ENCODE measurements around the gene TACR1. TPM values are rescaled to one million over a fixed set of nuclear protein-coding genes. Genes with fewer than 3 reads are reported as not detected.

The TACR1 gene
- total and polyA plus RNA-seq, 2 of the 13 experiments (the other 11 are each of a cell fraction or from before 2014, with no cell fraction given) = not detected

- DNase-seq (ENCODE audit: low spot score) = peak; percentile 91
- peak overlapping the region; percentile 18 for H3K27ac ChIP-seq (ENCODE audit: extremely low read length, insufficient read depth, low read length)
- peak; percentile 99 for ATAC-seq
- H3K4me1 ChIP-seq (ENCODE audit: insufficient read depth, low read length) = peaks cover 10% of the 10 kb centered on the region
- H3K36me3 ChIP-seq (replicated peaks in 1 of 2; ENCODE audit: control insufficient read depth in 1 of 2, insufficient read depth in 2 of 2, low read length in 2 of 2) = no peaks in the 10 kb centered on the region
- no peaks in the 10 kb centered on the region for H3K79me2 ChIP-seq (ENCODE audit: insufficient read depth, low read length)
- H3K27me3 ChIP-seq (ENCODE audit: control insufficient read depth in 1 of 2, insufficient read depth in 2 of 2, low read length in 2 of 2) = no peaks in the 10 kb centered on the region
- WGBS (ENCODE audit: low lambda C conversion rate) = 17% methylated on average over 1 of the region's 1 CpG
- no peak overlapping the region for H2AFZ ChIP-seq (ENCODE audit: low read length)
- intact Hi-C loops (cut with micrococcal nuclease; ENCODE audit: unreplicated experiment) = no loop called here
- POLR2A ChIA-PET = no interaction called here
- H4K20me1 ChIP-seq (ENCODE audit: insufficient read depth, low read length) = no peaks in the 10 kb centered on the region
- H3K4me3 ChIP-seq (replicated peaks in 1 of 3; ENCODE audit: insufficient read depth in 1 of 3, low read depth in 2 of 3, low read length in 3 of 3) = no peak overlapping the region
- no peak overlapping the region for H3K9ac ChIP-seq (ENCODE audit: insufficient read depth, low read depth, low read length)
- FAIRE-seq = peak; percentile 88
- H3K9me3 ChIP-seq (ENCODE audit: low read length) = no peaks in the 10 kb centered on the region
- no TSS peak for BruUV-seq (replicated peaks)
- CTCF ChIA-PET (ENCODE audit: low intra/inter-chr PET ratio, low total read pairs) = no interaction called here
- in situ Hi-C loops (cut with HindIII; ENCODE audit: extremely low pct_ligation_motif_present, low pct_unique_long_range_greater_than_20kb) = no loop called here
- no peak overlapping the region for H3K4me2 ChIP-seq (ENCODE audit: low read depth, low read length)
- TF ChIP-seq ZNF33A (CRISPR knock-in tag; IDR thresholded peaks at IDR 0.05; ENCODE audit: borderline replicate concordance) (no peak), JUN (CRISPR knock-in tag; IDR thresholded peaks at IDR 0.05) (no peak), TEAD3 (CRISPR knock-in tag; optimal IDR thresholded peaks at IDR 0.05; ENCODE audit: borderline replicate concordance) (peak; percentile 95), SOX5 (CRISPR knock-in tag; IDR thresholded peaks at IDR 0.05; ENCODE audit: borderline replicate concordance) (peak; percentile 40; the same call in 1 of the 2 replicates), ZNF841 (CRISPR knock-in tag; IDR thresholded peaks at IDR 0.05; ENCODE audit: borderline replicate concordance) (no peak), CEBPB (IDR thresholded peaks at IDR 0.05; ENCODE audit: borderline replicate concordance, low read depth, low read length) (peak; percentile 98), ZNF816 (CRISPR knock-in tag; IDR thresholded peaks at IDR 0.05; ENCODE audit: borderline replicate concordance) (no peak), GABPA (IDR thresholded peaks at IDR 0.05; ENCODE audit: low read depth, low read length) (no peak), GABPA (CRISPR knock-in tag; IDR thresholded peaks at IDR 0.05; ENCODE audit: low read depth) (no peak), GATAD2A (CRISPR knock-in tag; IDR thresholded peaks at IDR 0.05) (peak; percentile 57; the same call in 1 of the 2 replicates), TBL1XR1 (IDR thresholded peaks at IDR 0.05; ENCODE audit: borderline replicate concordance, low read length, partially characterized antibody) (peak; percentile 73), TRIM24 (CRISPR knock-in tag; IDR thresholded peaks at IDR 0.05) (no peak), ZNF331 (CRISPR knock-in tag; IDR thresholded peaks at IDR 0.05) (0 out of 2 replicates have a peak, but pooled peaks have one; percentile 46), HNF4A (CRISPR knock-in tag; IDR thresholded peaks at IDR 0.05) (peak; percentile 38; the same call in 1 of the 2 replicates), FOXA1 (IDR thresholded peaks at IDR 0.05) (no peak), FOXA1 (CRISPR knock-in tag; IDR thresholded peaks at IDR 0.05) (peak; percentile 41; the same call in 1 of the 2 replicates), KLF16 (CRISPR knock-in tag; IDR thresholded peaks at IDR 0.05) (0 out of 4 replicates have a peak, but pooled peaks of 1 of the 2 experiments have one; percentile 25), ZNF644 (CRISPR knock-in tag; IDR thresholded peaks at IDR 0.05; ENCODE audit: low read depth) (0 out of 2 replicates have a peak, but pooled peaks have one; percentile 47), ZNF614 (CRISPR knock-in tag; IDR thresholded peaks at IDR 0.05; ENCODE audit: borderline replicate concordance) (0 out of 2 replicates have a peak, but pooled peaks have one; percentile 59), NFIC (IDR thresholded peaks at IDR 0.05; ENCODE audit: low read length) (0 out of 2 replicates have a peak, but pooled peaks have one; percentile 25), DMAP1 (CRISPR knock-in tag; IDR thresholded peaks at IDR 0.05) (0 out of 2 replicates have a peak, but pooled peaks have one; percentile 26)
- TF ChIP-seq, protein P1, sequence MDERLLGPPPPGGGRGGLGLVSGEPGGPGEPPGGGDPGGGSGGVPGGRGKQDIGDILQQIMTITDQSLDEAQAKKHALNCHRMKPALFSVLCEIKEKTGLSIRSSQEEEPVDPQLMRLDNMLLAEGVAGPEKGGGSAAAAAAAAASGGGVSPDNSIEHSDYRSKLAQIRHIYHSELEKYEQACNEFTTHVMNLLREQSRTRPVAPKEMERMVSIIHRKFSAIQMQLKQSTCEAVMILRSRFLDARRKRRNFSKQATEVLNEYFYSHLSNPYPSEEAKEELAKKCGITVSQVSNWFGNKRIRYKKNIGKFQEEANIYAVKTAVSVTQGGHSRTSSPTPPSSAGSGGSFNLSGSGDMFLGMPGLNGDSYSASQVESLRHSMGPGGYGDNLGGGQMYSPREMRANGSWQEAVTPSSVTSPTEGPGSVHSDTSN (CRISPR knock-in tag; IDR thresholded peaks at IDR 0.05) = no peak
- TF ChIP-seq, protein P2, sequence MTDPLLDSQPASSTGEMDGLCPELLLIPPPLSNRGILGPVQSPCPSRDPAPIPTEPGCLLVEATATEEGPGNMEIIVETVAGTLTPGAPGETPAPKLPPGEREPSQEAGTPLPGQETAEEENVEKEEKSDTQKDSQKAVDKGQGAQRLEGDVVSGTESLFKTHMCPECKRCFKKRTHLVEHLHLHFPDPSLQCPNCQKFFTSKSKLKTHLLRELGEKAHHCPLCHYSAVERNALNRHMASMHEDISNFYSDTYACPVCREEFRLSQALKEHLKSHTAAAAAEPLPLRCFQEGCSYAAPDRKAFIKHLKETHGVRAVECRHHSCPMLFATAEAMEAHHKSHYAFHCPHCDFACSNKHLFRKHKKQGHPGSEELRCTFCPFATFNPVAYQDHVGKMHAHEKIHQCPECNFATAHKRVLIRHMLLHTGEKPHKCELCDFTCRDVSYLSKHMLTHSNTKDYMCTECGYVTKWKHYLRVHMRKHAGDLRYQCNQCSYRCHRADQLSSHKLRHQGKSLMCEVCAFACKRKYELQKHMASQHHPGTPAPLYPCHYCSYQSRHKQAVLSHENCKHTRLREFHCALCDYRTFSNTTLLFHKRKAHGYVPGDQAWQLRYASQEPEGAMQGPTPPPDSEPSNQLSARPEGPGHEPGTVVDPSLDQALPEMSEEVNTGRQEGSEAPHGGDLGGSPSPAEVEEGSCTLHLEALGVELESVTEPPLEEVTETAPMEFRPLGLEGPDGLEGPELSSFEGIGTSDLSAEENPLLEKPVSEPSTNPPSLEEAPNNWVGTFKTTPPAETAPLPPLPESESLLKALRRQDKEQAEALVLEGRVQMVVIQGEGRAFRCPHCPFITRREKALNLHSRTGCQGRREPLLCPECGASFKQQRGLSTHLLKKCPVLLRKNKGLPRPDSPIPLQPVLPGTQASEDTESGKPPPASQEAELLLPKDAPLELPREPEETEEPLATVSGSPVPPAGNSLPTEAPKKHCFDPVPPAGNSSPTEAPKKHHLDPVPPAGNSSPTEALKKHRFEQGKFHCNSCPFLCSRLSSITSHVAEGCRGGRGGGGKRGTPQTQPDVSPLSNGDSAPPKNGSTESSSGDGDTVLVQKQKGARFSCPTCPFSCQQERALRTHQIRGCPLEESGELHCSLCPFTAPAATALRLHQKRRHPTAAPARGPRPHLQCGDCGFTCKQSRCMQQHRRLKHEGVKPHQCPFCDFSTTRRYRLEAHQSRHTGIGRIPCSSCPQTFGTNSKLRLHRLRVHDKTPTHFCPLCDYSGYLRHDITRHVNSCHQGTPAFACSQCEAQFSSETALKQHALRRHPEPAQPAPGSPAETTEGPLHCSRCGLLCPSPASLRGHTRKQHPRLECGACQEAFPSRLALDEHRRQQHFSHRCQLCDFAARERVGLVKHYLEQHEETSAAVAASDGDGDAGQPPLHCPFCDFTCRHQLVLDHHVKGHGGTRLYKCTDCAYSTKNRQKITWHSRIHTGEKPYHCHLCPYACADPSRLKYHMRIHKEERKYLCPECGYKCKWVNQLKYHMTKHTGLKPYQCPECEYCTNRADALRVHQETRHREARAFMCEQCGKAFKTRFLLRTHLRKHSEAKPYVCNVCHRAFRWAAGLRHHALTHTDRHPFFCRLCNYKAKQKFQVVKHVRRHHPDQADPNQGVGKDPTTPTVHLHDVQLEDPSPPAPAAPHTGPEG (CRISPR knock-in tag; IDR thresholded peaks at IDR 0.05) = no peak
Measured at GRCh38 chr2:75021672-75022071, 177.6 kb downstream of the TACR1 start.
